Skin of body (tissue), 1 donor: Measurements from ENCODE around the gene PANX1. TPM values are rescaled to one million over a fixed set of nuclear protein-coding genes. Genes with fewer than 3 reads are reported as not detected.

Experiments
- total RNA-seq: library from RNA; depleted of rRNA; stranded (reverse); fragments of >200 nt; gene quantifications from one replicate; pipeline ENCODE4 v1.2.3, GENCODE V29; 2014

PANX1 gene
- total RNA-seq, 1 donor from 2014 or later, result 38.8 TPM

Other genes with a start within 250 kb of the PANX1 start
- 4.9 TPM for gene HEPHL1, start 107.5 kb upstream of the PANX1 start, total RNA-seq
- not detected for gene IZUMO1R, start 175.7 kb downstream of the PANX1 start, total RNA-seq